ENCODE data around the gene MPRIP. TPM values are rescaled to one million over a fixed set of nuclear protein-coding genes. Genes with fewer than 3 reads are reported as not detected.

The MPRIP gene
- total RNA-seq, 2 experiments from 2014 or later: 132 to 135 TPM

DNA sequence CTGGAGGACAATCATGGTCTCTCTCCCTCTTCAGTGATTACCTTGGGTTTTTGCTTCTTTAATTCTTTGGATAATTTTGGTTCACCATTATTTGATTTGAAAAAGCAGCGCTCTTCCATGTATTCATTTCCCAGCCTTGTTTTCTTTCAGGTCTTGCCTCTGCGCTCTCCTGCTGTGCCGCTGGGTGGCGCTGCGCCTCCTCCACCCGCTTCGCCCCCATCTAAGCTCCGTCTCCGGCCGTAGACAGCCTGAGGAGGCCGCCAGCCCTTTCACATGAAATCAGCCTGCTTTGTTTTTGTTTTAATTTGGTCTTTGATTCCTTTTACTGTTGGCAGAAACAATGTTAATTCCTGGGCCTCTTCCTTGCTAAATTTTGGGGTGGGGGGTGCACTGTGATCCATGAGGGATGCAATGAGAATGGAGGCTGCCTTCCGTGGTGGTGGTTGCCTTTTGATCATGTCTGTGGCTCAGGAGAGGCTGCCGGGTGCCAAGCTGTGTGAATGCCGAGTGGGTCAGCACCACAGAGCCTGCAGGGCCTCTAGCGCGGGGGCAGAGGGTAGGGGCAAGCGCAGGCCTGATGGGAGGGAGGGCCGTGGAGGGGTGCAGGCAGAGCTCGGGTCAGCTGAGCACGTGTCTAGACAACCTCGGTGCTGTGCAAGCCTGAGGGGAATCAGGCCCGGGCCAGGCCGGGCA lies 99.7 kb downstream of the MPRIP start:
- Mint-ChIP-seq H3K4me3 (no peak overlapping the region), H3K36me3 (ENCODE audit: low read depth) (peaks cover 10% of the 10 kb centered on the region), H3K27me3 (no peaks in the 10 kb centered on the region), H3K9me3 (no peaks in the 10 kb centered on the region), H3K4me1 (ENCODE audit: low read depth) (peaks cover 10% of the 10 kb centered on the region), H3K27ac (peak overlapping the region; percentile 32)
- intact Hi-C loops (cut with micrococcal nuclease): no loop called here
- ChIA-PET POLR2A (interaction anchor here (1.4 kb wide), 1 partner anchor 142 kb away, joined by 3 read pairs; no protein-coding TSS in a partner anchor), CTCF (interaction anchor here (0.7 to 1.8 kb wide), 32 partner anchors 11 to 182 kb away, joined by 3 to 10 read pairs (median 4); no protein-coding TSS in a partner anchor)
- TF ChIP-seq, protein P1, sequence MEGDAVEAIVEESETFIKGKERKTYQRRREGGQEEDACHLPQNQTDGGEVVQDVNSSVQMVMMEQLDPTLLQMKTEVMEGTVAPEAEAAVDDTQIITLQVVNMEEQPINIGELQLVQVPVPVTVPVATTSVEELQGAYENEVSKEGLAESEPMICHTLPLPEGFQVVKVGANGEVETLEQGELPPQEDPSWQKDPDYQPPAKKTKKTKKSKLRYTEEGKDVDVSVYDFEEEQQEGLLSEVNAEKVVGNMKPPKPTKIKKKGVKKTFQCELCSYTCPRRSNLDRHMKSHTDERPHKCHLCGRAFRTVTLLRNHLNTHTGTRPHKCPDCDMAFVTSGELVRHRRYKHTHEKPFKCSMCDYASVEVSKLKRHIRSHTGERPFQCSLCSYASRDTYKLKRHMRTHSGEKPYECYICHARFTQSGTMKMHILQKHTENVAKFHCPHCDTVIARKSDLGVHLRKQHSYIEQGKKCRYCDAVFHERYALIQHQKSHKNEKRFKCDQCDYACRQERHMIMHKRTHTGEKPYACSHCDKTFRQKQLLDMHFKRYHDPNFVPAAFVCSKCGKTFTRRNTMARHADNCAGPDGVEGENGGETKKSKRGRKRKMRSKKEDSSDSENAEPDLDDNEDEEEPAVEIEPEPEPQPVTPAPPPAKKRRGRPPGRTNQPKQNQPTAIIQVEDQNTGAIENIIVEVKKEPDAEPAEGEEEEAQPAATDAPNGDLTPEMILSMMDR (IDR thresholded peaks at IDR 0.05): peak; percentile 75
- ATAC-seq (peak; percentile 69), DNase-seq (peak; percentile 56)

DNA sequence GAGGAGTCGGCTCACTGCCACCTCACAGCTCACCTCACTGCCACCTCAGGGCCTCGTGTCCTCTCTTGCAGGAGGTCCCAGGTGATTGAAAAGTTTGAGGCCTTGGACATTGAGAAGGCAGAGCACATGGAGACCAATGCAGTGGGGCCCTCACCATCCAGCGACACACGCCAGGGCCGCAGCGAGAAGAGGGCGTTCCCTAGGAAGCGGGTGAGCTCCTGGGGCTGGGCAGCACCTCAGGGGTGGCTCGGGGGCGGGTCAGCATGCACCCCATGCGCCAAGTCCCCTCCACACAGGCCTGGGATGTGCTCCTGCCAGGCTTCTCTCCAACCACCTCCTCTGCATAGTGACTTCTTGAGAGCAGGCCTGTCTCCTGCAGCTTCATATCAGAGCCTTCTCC lies 100.3 kb downstream of the MPRIP start:
- Mint-ChIP-seq H3K27me3 (no peaks in the 10 kb centered on the region), H3K36me3 (ENCODE audit: low read depth) (peaks cover 10% of the 10 kb centered on the region), H3K4me1 (ENCODE audit: low read depth) (peaks cover 10% of the 10 kb centered on the region), H3K9me3 (no peaks in the 10 kb centered on the region), H3K27ac (no peak overlapping the region), H3K4me3 (no peak overlapping the region)
- intact Hi-C loops (cut with micrococcal nuclease): no loop called here
- TF ChIP-seq, protein P1 (IDR thresholded peaks at IDR 0.05): no peak
- DNase-seq: no peak
- ATAC-seq: no peak
- ChIA-PET CTCF (interaction anchor here (0.7 to 1.8 kb wide), 24 partner anchors 10 to 182 kb away, joined by 3 to 10 read pairs (median 4); no protein-coding TSS in a partner anchor), POLR2A (interaction anchor here (1.4 kb wide), 1 partner anchor 142 kb away, joined by 3 read pairs; no protein-coding TSS in a partner anchor)

DNA sequence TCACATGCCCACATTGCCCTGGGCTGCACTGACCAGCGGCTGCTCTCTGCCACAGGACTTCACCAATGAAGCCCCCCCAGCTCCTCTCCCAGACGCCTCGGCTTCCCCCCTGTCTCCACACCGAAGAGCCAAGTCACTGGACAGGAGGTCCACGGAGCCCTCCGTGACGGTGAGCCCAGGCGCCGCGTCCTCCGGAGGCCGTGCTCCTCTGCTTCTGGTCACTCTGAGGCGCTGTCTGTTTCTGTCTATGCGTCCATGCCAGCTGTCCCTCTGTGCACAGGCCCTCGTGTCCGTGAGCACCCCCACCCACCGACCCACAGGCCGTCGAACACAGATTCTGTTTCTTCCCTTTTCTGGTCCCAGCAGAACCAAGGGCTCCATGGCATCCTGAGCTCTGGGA lies 101.2 kb downstream of the MPRIP start:
- Mint-ChIP-seq H3K4me1 (ENCODE audit: low read depth) (peaks cover 5% of the 10 kb centered on the region), H3K27me3 (no peaks in the 10 kb centered on the region), H3K36me3 (ENCODE audit: low read depth) (peaks cover 10% of the 10 kb centered on the region), H3K4me3 (no peak overlapping the region), H3K9me3 (no peaks in the 10 kb centered on the region), H3K27ac (no peak overlapping the region)
- TF ChIP-seq, protein P1 (IDR thresholded peaks at IDR 0.05): no peak
- ATAC-seq: no peak
- DNase-seq: no peak
- ChIA-PET CTCF (interaction anchor here (1.1 kb wide), 1 partner anchor 142 kb away, joined by 3 read pairs; no protein-coding TSS in a partner anchor), POLR2A (no interaction called here)
- intact Hi-C loops (cut with micrococcal nuclease): no loop called here

DNA sequence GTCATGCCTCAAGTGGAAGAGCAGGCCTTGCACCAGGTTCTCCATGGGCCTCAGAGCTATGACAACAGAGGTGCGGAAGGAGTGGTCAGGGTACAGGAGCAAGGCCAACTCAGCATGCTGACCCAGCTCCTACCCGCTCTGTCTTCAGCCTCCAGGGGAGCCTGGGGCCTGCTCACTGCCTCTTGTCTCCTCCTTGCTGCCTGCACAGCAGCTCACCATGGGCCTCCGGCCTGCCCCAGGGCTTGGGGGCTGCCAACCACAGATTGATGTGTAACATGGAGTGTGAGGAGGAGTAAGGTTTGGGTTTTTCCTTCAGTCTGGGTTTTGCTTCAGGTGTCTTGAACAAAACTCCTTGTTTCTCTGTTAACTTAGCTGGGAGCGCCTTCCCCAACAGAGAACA lies 101.8 kb downstream of the MPRIP start:
- no peak overlapping the region for H3K27ac Mint-ChIP-seq
- DNase-seq (no peak), ATAC-seq (no peak)
- H3K9me3 Mint-ChIP-seq: no peaks in the 10 kb centered on the region
- intact Hi-C loops (cut with micrococcal nuclease): no loop called here
- POLR2A ChIA-PET: no interaction called here
- CTCF ChIA-PET: no interaction called here
- no peaks in the 10 kb centered on the region for H3K27me3 Mint-ChIP-seq
- TF ChIP-seq, protein P1 (IDR thresholded peaks at IDR 0.05): no peak
- H3K4me1 Mint-ChIP-seq (ENCODE audit: low read depth): peaks cover 3% of the 10 kb centered on the region
- H3K4me3 Mint-ChIP-seq: no peak overlapping the region
- H3K36me3 Mint-ChIP-seq (ENCODE audit: low read depth): peaks cover 10% of the 10 kb centered on the region

DNA sequence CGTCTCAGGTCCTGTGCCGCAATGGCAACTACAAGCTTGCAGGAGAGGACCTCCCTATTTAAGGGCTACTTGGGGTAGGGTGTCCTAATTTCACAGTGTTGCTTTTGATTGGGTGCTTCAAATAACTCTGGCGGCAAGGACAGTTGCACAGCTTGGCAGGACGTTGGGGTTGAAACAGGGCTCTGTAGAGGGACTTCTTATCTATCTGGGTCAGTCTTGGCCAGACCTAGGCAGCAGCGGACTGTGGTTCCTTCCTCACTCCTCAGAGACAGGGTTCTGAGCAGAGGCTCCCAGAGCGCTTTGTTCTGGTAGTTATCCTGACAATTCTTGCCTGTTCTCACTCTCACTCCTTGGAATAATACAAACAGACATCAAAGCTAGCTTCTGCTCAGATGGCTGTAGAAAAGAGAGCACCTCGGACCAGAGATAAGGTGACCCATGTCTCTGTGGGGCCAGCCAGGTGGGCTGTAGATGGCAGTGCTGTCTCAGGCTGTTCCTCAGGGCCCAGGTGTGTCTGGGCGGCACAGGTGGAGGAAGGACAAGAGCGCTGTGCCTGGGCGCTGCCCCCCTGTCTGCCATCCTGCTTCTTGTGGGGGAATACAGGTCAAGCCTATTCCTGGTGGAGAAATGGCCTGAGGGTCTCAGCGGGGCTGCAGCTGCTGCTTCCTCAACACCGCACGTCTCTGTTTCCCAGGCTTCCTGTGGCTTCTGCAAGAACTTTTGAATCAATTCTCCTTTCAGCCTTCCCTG lies 102.8 kb downstream of the MPRIP start:
- intact Hi-C loops (cut with micrococcal nuclease): no loop called here
- H3K36me3 Mint-ChIP-seq (ENCODE audit: low read depth): peaks cover 13% of the 10 kb centered on the region
- H3K4me1 Mint-ChIP-seq (ENCODE audit: low read depth): peaks cover 5% of the 10 kb centered on the region
- DNase-seq (no peak), ATAC-seq (no peak)
- no peak overlapping the region for H3K27ac Mint-ChIP-seq
- TF ChIP-seq, protein P1 (IDR thresholded peaks at IDR 0.05): no peak
- H3K4me3 Mint-ChIP-seq: no peak overlapping the region
- CTCF ChIA-PET: no interaction called here
- no peaks in the 10 kb centered on the region for H3K9me3 Mint-ChIP-seq
- no peaks in the 10 kb centered on the region for H3K27me3 Mint-ChIP-seq
- POLR2A ChIA-PET: no interaction called here

Data from activated CD8-positive, alpha-beta T cell treated with anti-CD3 and anti-CD28 coated beads for 36 hours (primary cell).